MV-4-11 (cell line): ENCODE measurements around the gene ARHGEF19.
"Not testable (repeated sequence)": the region's sequence is repeated elsewhere in the genome, so short reads cannot be mapped to it uniquely, and the experiment has no call there.

Experiments
- DNase-seq: peaks from one replicate; lab custom pipeline; 2025; lab: John Stamatoyannopoulos, UW

ARHGEF19 gene

GRCh38 chr1:16164213-16165072, 48.0 kb downstream of the ARHGEF19 start:
- DNase-seq, result peak; percentile 38

- not testable (repeated sequence) for DNase-seq
These were observed 48.7 kb downstream of the ARHGEF19 start for GRCh38 chr1:16163608-16164212.

- DNase-seq, result no peak
These were observed 50.2 kb downstream of the ARHGEF19 start for GRCh38 chr1:16162163-16162822.

- no peak for DNase-seq
These were observed 50.7 kb downstream of the ARHGEF19 start for GRCh38 chr1:16161717-16162116.

GRCh38 chr1:16158993-16159831, 53.2 kb downstream of the ARHGEF19 start:
- no peak for DNase-seq

DNA sequence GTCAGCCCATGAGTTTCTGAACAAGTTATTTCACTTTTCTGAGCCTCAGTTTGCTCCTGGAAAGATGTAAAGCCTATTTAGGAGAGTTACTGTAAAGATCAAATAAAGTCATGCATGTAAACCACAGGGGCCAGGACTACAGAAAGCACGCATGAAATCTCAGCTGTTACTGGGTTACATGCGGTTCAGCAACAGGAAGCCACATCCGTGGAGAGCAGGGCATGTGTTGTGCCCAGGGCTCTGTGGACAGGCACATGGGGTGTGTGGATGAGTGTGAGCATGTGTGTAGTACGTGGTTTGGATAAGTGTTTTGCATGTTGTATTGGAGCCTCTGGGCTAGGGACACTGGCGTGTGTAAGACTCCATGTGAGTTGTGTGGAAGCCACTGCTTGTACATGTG, 54.4 kb downstream of the ARHGEF19 start:
- peak; percentile 33 for DNase-seq

DNA sequence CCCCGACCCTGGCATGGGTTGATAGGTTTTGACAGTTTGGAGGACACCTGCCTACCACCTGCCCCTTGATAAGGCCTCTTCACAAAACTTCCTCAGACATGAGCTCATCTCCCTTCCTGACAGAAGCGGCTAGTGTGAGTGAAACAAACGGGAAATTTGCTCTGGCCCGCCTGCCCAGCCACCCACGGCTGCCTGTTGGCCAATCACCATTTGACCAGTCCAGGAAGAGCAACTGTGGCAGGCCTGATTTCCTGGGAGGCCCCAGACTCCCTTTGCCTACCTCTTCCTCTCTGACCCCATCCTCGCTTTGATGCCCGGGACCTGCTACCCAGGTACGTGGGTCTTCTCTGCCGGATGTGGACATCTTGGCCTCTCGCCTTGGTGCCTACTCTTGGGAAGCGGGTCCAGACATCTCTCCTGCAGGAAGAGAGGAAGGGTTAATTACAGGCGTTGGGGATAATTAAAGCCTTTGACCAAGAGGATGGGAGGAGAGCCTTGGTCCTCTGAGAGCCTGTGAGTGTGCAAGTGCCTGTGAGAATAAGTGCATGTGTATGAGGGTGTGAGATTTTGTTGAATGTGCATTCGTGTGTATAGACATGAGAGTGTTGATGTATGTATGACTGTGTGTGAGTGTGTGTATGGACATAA, 55.5 kb downstream of the ARHGEF19 start:
- no peak for DNase-seq

- no peak for DNase-seq
These were observed 56.7 kb downstream of the ARHGEF19 start, which contains the start of gene EPHA2 for GRCh38 chr1:16155537-16156410. Gene EPHA2, minus strand, starts transcription at chr1:16156069. Its CDS starts 137 bp downstream, at chr1:16155932.

DNA sequence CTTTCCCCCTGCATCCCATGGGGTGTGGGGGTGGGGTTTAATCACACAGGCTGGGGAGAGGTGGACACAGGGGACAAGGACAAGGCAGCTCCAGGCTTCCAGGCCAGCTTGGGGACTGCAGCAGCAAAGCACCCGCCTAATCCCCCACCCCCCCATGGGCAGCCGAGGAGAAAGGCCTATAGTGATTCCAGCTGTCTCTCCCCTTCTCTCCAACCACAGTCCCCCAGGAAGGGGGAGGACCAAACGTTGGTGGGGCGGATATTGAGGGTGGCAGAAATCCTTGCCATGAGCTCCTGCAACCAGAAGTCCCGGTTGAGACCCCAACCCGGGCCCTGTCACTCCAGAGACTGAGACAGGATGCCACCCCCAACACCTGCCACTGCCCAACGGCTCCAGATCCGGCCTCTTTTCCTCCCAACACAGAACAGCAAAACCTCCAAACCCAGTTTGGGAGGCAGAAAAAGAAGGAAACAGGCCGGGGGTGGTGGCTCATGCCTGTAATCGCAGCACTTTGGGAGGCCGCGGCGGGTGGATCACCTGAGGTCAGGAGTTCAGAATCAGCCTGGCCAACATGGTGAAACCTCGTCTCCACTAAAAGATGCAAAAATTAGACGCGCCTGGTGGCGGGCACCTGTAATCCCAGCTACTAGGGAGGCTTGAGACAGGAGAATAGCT, 58.3 kb downstream of the ARHGEF19 start:
- no peak for DNase-seq

GRCh38 chr1:16153096-16153998, 59.1 kb downstream of the ARHGEF19 start:
- no peak for DNase-seq

DNA sequence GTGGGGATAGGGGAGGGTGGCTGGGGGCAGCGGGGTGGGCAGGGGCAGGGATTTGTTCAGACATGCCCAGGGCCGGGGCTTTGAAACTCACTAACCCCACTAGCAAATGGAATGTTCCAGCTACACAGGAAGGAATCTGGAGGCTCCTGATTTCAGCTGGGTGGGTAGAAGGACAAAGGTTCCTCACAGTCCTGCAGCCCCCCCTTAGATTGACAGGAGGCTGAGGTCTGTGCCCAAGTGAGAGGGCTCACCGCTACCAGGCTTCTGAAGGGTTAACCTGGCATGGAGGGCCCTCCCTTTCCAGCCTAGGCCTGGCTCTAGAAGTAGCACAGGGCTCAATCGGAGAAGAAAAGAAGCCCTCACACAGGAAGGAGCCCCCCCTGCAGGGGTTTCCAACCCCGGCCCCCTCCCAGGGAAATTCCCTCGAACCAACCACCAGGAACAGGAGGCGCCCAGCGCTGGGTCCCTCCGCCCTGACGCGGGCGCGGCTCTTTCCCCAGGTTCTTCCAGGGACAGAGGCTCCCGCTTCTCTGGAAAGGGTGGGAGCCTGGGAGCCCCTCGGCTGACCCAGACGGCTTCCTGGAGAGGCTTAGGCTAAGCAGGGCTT, 59.9 kb downstream of the ARHGEF19 start:
- no peak for DNase-seq

DNA sequence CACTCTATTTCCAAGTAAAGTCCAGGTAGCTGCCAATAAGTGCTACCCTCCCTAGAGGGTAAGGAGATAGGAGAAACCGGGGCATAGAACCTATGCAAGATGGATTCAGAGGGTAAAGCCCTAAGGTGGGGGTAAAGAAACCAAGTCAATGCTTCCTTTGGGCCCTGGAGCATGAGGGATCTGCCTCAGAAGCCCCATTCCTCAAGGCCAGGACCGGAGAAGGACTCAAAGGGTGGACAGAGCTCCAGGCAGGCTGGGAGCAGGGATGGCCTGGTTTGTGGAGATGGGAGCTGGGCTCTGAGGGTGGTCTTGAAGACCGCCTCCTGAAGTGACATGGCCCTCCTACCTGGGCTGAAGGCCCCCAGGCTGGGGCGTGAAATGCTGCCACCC, 60.5 kb downstream of the ARHGEF19 start:
- DNase-seq, result no peak

DNA sequence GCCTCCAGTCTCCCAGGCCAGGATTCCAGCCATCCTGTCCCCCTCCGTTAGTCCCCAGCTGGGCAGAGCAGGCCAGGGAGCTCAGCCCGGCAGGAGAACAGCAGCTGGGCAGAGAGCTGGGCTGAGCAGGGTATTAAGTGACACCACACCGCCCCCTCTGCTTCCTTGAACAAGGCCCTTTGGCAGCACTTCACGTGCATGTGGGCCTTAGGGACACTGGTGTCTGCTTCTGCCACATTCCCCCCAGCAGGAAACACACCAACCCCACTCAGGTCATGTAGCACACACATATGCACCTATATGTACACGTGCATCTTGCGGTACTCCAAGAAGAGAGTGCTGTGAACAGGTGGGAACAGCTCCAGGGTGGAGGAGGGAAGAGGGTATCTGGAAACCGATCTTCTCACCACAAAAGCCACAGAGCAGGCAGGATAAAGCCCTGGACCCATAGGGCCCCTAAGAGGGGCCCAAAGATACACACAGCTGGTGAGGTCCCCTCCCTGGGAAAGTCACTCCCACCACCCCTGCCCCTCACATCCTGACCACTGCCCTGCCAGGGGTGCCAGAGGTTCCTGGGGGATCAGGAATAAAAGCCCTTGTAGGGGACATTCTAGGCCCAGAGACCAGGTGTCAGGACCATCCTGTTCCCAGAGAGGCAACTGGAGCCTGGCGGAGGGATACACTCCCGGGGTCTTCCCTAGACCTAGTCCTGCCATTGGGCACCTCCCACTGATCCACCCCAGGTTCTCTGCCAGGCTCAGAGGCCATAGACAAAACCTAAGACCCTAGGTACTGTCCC, 61.1 kb downstream of the ARHGEF19 start:
- peak; percentile 44 for DNase-seq

DNA sequence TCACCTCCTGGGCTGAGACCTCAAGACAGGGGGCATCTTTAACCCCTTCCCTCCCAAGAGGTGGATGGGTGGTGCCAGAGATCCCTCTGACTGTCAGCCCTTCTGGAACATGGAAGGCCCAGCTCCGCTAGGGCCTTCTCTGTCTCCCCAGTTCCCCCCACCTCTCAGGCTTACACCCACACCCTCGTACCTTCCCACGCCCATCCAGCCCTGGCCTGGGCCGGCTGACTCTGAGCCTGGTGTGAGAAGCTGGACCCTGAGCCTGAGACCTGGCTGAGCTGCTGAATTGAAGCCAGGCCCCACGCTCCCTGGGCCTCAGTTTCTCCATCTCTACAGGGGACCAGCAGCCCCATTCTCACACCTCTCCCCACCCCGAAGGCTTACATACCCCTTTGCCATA, 61.9 kb downstream of the ARHGEF19 start:
- no peak for DNase-seq

DNA sequence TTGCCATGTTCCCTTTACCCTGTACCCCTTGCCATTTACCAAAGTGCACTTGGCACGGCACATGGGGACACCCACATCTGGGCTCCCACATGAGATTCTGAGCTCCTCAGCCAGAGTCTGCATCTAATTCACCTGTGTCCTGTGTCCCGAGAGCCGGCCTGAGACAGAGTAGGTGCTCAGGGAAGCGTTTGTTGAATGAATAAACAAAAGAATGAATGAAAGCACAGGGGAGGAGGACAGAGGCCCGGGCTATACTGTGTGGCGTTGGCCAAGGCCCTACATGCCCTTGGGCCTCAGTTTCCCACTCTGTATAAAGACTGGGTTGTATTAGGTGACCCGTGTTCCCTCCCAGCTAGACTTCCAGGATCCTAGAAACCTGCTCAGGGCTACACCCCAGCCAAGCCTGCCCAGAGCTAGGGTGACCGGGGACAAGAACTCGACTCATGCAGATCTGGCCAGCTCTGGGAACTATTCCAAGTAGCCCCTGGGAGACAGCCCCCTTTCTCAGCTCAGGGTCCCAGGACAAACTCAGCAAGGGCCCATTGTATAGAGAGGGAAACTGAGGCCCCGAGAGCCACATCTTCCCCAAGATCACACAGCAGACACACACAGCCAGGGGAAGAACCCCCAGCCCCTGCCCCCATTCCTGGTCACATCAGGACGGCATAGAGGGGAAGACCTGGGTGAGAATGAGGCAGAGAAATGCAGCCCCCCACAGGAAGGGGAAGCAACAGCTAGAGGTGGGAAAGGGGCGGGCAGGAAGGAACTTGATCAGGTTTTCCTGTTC, 62.6 kb downstream of the ARHGEF19 start:
- no peak for DNase-seq

DNA sequence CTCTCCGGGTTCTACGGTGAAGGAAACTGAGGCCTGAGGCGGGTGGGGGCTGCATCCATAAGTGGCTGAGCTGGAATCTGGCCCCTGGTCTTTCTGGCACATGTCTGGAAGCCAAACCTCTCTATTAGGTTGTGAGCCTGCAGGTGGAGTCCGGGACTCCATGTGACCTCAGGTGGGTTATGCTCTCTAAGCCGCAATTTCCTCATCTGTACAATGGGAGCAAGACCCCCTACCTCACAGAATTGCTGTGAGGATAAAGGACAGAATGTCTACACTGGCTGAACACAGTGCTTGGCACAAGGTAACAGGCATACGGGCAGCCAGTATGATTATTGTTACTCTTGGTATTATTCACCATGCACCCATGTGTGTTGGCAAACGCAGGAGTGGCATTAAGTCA, 63.3 kb downstream of the ARHGEF19 start:
- DNase-seq, result no peak
